ENCODE results near the gene FBXO8. TPM values are rescaled to one million over a fixed set of nuclear protein-coding genes. Genes with fewer than 3 reads are reported as not detected.

FBXO8 gene
- total RNA-seq, 1 experiment from 2014 or later: 11.4 TPM

DNA sequence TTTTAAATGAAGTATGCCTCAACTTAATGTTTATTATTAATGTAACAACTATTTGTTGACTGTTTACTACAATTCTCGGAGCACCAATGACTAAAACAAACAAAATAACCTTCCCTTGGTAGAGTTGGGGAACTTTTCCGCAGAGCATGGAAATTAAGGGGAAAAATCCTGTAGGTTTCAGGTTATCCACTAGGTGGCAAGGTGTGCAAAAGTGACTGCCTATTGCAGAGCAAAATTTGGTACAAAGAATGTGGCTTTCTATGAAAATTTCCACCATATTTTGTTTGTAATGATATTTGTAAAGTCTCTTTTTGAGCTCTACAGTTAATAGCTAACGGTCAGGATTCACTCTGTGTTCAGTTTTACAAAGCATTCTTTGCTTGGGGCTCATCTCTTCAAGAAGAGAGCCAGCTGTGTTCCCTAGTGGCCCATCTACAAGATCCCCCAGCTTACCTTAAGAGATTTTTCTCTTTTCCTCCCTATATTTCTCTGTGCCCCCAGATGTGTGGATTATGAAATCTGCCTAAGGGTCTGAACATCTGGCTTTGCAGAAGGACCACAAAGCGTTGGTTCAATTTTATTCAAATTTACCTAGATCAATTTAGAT lies 61.1 kb downstream of the FBXO8 start:
- peak; percentile 12 for DNase-seq
- BruUV-seq (replicated peaks): no TSS peak
- no peak overlapping the region for H3K4me3 Mint-ChIP-seq (ENCODE audit: low read depth, unreplicated experiment)
- H3K4me1 Mint-ChIP-seq (ENCODE audit: low read depth, unreplicated experiment): no peaks in the 10 kb centered on the region
- H3K27me3 Mint-ChIP-seq (ENCODE audit: unreplicated experiment): no peaks in the 10 kb centered on the region
- TF ChIP-seq, protein P1, sequence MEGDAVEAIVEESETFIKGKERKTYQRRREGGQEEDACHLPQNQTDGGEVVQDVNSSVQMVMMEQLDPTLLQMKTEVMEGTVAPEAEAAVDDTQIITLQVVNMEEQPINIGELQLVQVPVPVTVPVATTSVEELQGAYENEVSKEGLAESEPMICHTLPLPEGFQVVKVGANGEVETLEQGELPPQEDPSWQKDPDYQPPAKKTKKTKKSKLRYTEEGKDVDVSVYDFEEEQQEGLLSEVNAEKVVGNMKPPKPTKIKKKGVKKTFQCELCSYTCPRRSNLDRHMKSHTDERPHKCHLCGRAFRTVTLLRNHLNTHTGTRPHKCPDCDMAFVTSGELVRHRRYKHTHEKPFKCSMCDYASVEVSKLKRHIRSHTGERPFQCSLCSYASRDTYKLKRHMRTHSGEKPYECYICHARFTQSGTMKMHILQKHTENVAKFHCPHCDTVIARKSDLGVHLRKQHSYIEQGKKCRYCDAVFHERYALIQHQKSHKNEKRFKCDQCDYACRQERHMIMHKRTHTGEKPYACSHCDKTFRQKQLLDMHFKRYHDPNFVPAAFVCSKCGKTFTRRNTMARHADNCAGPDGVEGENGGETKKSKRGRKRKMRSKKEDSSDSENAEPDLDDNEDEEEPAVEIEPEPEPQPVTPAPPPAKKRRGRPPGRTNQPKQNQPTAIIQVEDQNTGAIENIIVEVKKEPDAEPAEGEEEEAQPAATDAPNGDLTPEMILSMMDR (IDR thresholded peaks at IDR 0.05; ENCODE audit: unreplicated experiment): peak; percentile 44
- CTCF ChIA-PET: interaction anchor here (0.8 kb wide), 1 partner anchor 97 kb away, joined by 5 read pairs; no protein-coding TSS in a partner anchor
- no peaks in the 10 kb centered on the region for H3K9me3 Mint-ChIP-seq (ENCODE audit: low read depth, unreplicated experiment)
- intact Hi-C loops (cut with micrococcal nuclease; ENCODE audit: unreplicated experiment): loop anchor here (1.0 to 2.0 kb wide), 2 partner anchors 38 to 97 kb away; no protein-coding TSS in a partner anchor
- no peaks in the 10 kb centered on the region for H3K36me3 Mint-ChIP-seq (ENCODE audit: insufficient read depth, unreplicated experiment)
- H3K27ac Mint-ChIP-seq (ENCODE audit: unreplicated experiment): no peak overlapping the region

DNA sequence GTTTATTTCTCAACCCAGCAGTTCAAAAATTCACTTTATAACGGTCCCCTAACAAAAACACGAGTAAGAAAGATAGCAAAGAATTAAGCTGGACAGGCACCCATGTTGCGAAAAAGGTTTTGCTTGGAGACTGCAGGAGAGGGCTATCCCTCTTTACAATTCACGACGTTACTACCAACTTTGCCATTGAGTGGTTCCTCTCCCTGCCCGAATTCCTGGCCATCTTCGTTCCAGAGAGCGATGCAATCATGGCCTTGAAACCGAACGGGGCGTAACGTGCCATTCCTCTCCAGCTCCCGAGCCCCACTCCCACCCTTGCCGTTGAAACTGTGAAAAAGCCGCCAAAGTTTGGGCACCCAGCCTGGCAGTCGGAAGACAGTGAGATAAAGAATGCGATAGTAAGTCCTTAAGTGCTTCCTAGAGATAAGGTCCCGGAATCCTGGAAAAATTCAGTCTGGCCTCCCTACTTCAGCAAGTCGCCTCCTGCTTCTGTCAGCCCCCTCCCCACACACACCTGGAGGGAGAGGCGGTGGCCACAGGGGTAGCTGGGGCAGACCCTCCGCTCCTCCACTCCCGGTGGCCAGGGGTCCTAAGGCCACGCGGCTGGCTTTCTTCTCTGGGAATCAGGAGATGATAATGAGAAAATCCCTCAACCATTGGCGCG lies 65.2 kb downstream of the FBXO8 start:
- peaks cover 10% of the 10 kb centered on the region for H3K27me3 Mint-ChIP-seq (ENCODE audit: unreplicated experiment)
- no peak overlapping the region for H3K4me3 Mint-ChIP-seq (ENCODE audit: low read depth, unreplicated experiment)
- H3K36me3 Mint-ChIP-seq (ENCODE audit: insufficient read depth, unreplicated experiment): no peaks in the 10 kb centered on the region
- intact Hi-C loops (cut with micrococcal nuclease; ENCODE audit: unreplicated experiment): no loop called here
- no TSS peak for BruUV-seq (replicated peaks)
- DNase-seq: no peak
- H3K4me1 Mint-ChIP-seq (ENCODE audit: low read depth, unreplicated experiment): peaks cover 14% of the 10 kb centered on the region
- CTCF ChIA-PET: no interaction called here
- no peak overlapping the region for H3K27ac Mint-ChIP-seq (ENCODE audit: unreplicated experiment)
- TF ChIP-seq, protein P1 (IDR thresholded peaks at IDR 0.05; ENCODE audit: unreplicated experiment): no peak
- no peaks in the 10 kb centered on the region for H3K9me3 Mint-ChIP-seq (ENCODE audit: low read depth, unreplicated experiment)

DNA sequence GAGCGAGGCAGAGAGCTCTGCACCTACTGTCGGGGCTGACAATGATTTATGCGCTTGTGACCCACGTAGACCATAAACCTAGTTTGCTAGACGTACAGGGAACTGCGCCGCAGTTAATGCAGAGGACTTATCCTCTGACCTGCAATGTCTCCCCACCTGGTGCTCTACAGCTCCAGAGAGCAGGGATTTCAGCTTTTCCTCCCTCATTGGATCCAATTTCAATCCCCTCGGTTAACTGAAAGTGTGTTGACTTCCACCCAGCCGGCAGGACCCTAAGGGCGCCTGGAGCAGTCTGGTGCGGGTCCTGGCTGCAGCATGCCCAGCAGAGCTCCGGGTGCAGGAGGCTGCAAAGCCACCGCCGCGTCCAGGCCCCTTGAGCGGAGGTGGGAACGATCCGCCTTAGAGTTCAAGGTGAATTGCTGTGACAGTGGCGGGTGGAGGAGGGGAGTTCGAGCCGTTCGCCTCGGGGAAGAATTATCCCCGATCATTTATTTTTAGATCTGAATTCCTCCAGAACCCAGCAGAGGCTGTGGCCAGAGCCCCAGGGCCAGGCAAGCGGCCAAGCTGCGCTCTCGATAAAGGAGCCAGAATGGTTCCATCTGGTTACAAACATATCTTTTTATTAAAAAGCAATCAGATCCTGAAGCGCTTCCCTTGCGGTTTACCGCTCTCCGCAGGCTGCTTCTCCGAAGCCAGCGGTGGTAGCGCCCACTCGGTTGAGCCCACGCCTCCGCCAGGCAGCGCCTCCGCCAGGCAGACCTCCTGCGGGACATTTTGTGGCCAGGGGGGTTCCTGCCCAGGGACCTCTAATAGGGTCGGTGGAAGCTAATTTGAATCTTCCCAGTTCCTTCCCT lies 66.0 kb downstream of the FBXO8 start:
- H3K27ac Mint-ChIP-seq (ENCODE audit: unreplicated experiment): no peak overlapping the region
- H3K27me3 Mint-ChIP-seq (ENCODE audit: unreplicated experiment): peaks cover 10% of the 10 kb centered on the region
- no TSS peak for BruUV-seq (replicated peaks)
- TF ChIP-seq, protein P1 (IDR thresholded peaks at IDR 0.05; ENCODE audit: unreplicated experiment): no peak
- peak overlapping the region; percentile 53 for H3K4me3 Mint-ChIP-seq (ENCODE audit: low read depth, unreplicated experiment)
- no peaks in the 10 kb centered on the region for H3K36me3 Mint-ChIP-seq (ENCODE audit: insufficient read depth, unreplicated experiment)
- DNase-seq: peak; percentile 2
- peaks cover 14% of the 10 kb centered on the region for H3K4me1 Mint-ChIP-seq (ENCODE audit: low read depth, unreplicated experiment)
- H3K9me3 Mint-ChIP-seq (ENCODE audit: low read depth, unreplicated experiment): no peaks in the 10 kb centered on the region
- CTCF ChIA-PET: no interaction called here
- intact Hi-C loops (cut with micrococcal nuclease; ENCODE audit: unreplicated experiment): no loop called here

DNA sequence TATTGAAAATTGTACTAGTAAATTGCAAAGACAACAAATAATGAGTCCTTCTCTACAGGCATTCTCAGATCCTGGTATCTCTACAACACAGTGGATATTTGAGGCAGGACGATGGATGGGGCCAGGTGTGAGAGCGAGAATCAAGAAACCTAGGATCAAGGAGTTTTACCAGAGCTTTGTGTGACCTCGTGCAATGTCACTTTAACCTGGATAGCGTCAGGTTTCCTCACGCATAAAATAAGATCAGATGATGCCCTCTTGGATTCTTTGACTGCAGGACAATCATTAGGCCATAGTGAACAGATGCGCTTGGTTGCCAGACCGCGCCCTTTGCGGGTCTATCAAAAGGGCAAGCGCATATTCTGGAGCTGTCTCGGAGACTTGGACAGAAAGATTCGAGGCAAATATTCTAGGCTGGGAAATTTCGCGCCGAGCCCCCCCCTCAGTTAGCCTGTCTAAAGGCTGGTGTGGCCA lies 66.6 kb downstream of the FBXO8 start:
- Mint-ChIP-seq H3K27ac (ENCODE audit: unreplicated experiment) (no peak overlapping the region), H3K4me3 (ENCODE audit: low read depth, unreplicated experiment) (peak overlapping the region; percentile 53), H3K36me3 (ENCODE audit: insufficient read depth, unreplicated experiment) (no peaks in the 10 kb centered on the region), H3K27me3 (ENCODE audit: unreplicated experiment) (peaks cover 10% of the 10 kb centered on the region), H3K4me1 (ENCODE audit: low read depth, unreplicated experiment) (peaks cover 14% of the 10 kb centered on the region), H3K9me3 (ENCODE audit: low read depth, unreplicated experiment) (no peaks in the 10 kb centered on the region)
- intact Hi-C loops (cut with micrococcal nuclease; ENCODE audit: unreplicated experiment): no loop called here
- no peak for DNase-seq
- no TSS peak for BruUV-seq (replicated peaks)
- CTCF ChIA-PET: no interaction called here
- TF ChIP-seq, protein P1 (IDR thresholded peaks at IDR 0.05; ENCODE audit: unreplicated experiment): no peak

All from Calu3 (cell line).